Mesendoderm (in vitro differentiated cells): ENCODE data around the gene XAGE3.
"Not testable (repeated sequence)": the region's sequence is repeated elsewhere in the genome, so short reads cannot be mapped to it uniquely, and the experiment has no call there.

Source experiments
- DNase-seq: peaks from one replicate; pipeline ENCODE4 v3.0.0; 2013
- H2AK5ac ChIP-seq: 2 replicates; pipeline ENCODE4 v1.6.1; 2013; ENCODE audit warnings: low read length, inconsistent platforms
- H2BK120ac ChIP-seq: 2 replicates; pipeline ENCODE4 v1.6.1; 2013; ENCODE audit warnings: low read depth, mild to moderate bottlenecking, low read length, moderate library complexity, mixed read lengths
- H2BK15ac ChIP-seq: replicated peaks from 2 replicates; pipeline ENCODE4 v1.6.1; 2013; ENCODE audit warnings: low read depth, mild to moderate bottlenecking, moderate library complexity
- H2BK5ac ChIP-seq: 2 replicates; pipeline ENCODE4 v1.6.1; 2013; ENCODE audit warnings: low read length, inconsistent platforms
- H3K18ac ChIP-seq: 2 replicates; pipeline ENCODE4 v1.6.1; 2013; ENCODE audit warnings: mild to moderate bottlenecking, low read length, mixed read lengths
- H3K23ac ChIP-seq: one replicate; pipeline ENCODE4 v1.6.1; 2013; ENCODE audit warnings: low read length
- H3K27ac ChIP-seq: 2 replicates; pipeline ENCODE4 v1.5.1; 2013; ENCODE audit warnings: low read depth, mild to moderate bottlenecking, inconsistent platforms, low read length, moderate library complexity
- H3K27me3 ChIP-seq: 2 replicates; pipeline ENCODE4 v1.6.1; 2013; ENCODE audit warnings: low read length, control low read depth, mild to moderate bottlenecking, inconsistent platforms; ENCODE audit not compliant: insufficient read depth, poor library complexity
- H3K36me3 ChIP-seq: 2 replicates; pipeline ENCODE4 v1.6.1; 2013; ENCODE audit warnings: low read length, inconsistent platforms; ENCODE audit not compliant: control insufficient read depth, insufficient read depth
- H3K4ac ChIP-seq: one replicate; pipeline ENCODE4 v1.6.1; 2013; ENCODE audit warnings: low read depth, mild to moderate bottlenecking, low read length, moderate library complexity
- H3K4me1 ChIP-seq: 2 replicates; pipeline ENCODE4 v1.6.1; 2013; ENCODE audit warnings: low read depth, low read length, inconsistent platforms; ENCODE audit not compliant: control insufficient read depth
- H3K4me2 ChIP-seq: 2 replicates; pipeline ENCODE4 v1.6.1; 2013; ENCODE audit warnings: low read length
- H3K4me3 ChIP-seq: 2 replicates; pipeline ENCODE4 v1.5.1; 2013; ENCODE audit warnings: mild to moderate bottlenecking, low read length
- H3K56ac ChIP-seq: one replicate; pipeline ENCODE4 v1.6.1; 2013; ENCODE audit warnings: low read length
- H3K79me1 ChIP-seq: 2 replicates; pipeline ENCODE4 v1.6.1; 2013; ENCODE audit warnings: low read length, inconsistent platforms
- H3K79me2 ChIP-seq: 2 replicates; pipeline ENCODE4 v1.6.1; 2013; ENCODE audit warnings: mild to moderate bottlenecking, low read length; ENCODE audit not compliant: control insufficient read depth, insufficient read depth
- H3K9ac ChIP-seq: 2 replicates; pipeline ENCODE4 v1.6.1; 2013; ENCODE audit warnings: low read length, inconsistent platforms
- H4K5ac ChIP-seq: one replicate; pipeline ENCODE4 v1.6.1; 2013; ENCODE audit warnings: low read length
- H4K8ac ChIP-seq: one replicate; pipeline ENCODE4 v1.6.1; 2013; ENCODE audit warnings: low read depth, mild to moderate bottlenecking, control low read depth, low read length, moderate library complexity
- WGBS: extraction: QIAGEN DNeasy Blood & Tissue Kit; methylation state at CpG from one replicate; pipeline ENCODE4 v1.1.7; 2013; ENCODE audit warnings: low lambda C conversion rate, missing lambda C conversion rate; ENCODE audit not compliant: insufficient coverage; ENCODE audit errors: extremely low coverage; 5-methylcytosine and 5-hydroxymethylcytosine counted together

Gene XAGE3

GRCh38 chrX:52865343-52865998 is 2.4 kb downstream of the XAGE3 start:
- H3K4me1 ChIP-seq: no peaks in the 10 kb centered on the region
- no peak overlapping the region for H3K4ac ChIP-seq
- H3K23ac ChIP-seq: no peak overlapping the region
- H3K79me1 ChIP-seq: no peaks in the 10 kb centered on the region
- H3K27me3 ChIP-seq: no peaks in the 10 kb centered on the region
- H4K5ac ChIP-seq: no peak overlapping the region
- H3K18ac ChIP-seq: no peak overlapping the region
- H3K4me3 ChIP-seq: no peak overlapping the region
- no peak overlapping the region for H3K4me2 ChIP-seq
- H3K36me3 ChIP-seq: no peaks in the 10 kb centered on the region
- H2BK120ac ChIP-seq: no peak overlapping the region
- H3K9ac ChIP-seq: no peak overlapping the region
- no peak for DNase-seq
- H3K56ac ChIP-seq: no peak overlapping the region
- H3K79me2 ChIP-seq: no peaks in the 10 kb centered on the region
- no peak overlapping the region for H2AK5ac ChIP-seq
- no peak overlapping the region for H3K27ac ChIP-seq
- WGBS: no CpG with 5 or more reads among the region's 6 CpGs
- no peak overlapping the region for H2BK15ac ChIP-seq
- H2BK5ac ChIP-seq: no peak overlapping the region
- H4K8ac ChIP-seq: no peak overlapping the region

DNA sequence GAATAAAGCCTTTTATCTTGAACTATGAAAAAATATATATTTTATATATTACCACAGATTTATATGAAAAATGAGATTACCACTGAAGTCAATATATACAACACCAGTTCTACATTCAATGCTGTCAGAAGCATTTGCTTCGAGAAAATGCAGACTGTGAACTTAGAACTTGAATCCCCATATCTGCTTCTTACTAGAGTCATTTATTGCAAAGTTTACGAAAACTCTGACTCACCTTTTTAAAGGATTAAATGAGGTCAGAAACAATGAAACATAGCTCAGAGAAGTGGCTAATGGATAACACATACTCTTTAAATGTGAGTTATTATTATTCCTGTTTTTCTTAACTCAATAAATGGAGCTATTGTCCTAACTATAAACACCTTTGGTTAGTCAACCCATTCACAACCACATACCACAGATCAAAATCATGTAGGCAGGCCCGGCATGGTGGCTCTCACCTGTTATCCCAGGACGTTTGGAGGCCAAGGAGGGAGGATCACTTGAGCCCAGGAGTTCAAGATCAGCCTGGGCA is 10.8 kb downstream of the XAGE3 start:
- not testable (repeated sequence) for H3K27me3 ChIP-seq, H2AK5ac ChIP-seq, H3K23ac ChIP-seq, H3K36me3 ChIP-seq, H3K4me1 ChIP-seq, H3K56ac ChIP-seq, H3K27ac ChIP-seq, H2BK15ac ChIP-seq, H4K5ac ChIP-seq, DNase-seq, H3K4me2 ChIP-seq, H2BK120ac ChIP-seq, H3K4me3 ChIP-seq, H4K8ac ChIP-seq, H3K79me1 ChIP-seq, H3K79me2 ChIP-seq, H2BK5ac ChIP-seq, H3K4ac ChIP-seq, H3K18ac ChIP-seq, H3K9ac ChIP-seq
- WGBS: no CpG with 5 or more reads among the region's 4 CpGs

GRCh38 chrX:52852110-52852860 is 15.6 kb downstream of the XAGE3 start:
- Histone ChIP-seq H2BK5ac (no peak overlapping the region), H3K27ac (no peak overlapping the region), H3K4ac (no peak overlapping the region), H3K56ac (no peak overlapping the region), H3K4me3 (no peak overlapping the region), H4K5ac (no peak overlapping the region), H2BK15ac (no peak overlapping the region), H2AK5ac (no peak overlapping the region), H3K18ac (no peak overlapping the region), H3K23ac (no peak overlapping the region), H2BK120ac (no peak overlapping the region), H4K8ac (no peak overlapping the region), H3K4me1 (no peaks in the 10 kb centered on the region), H3K36me3 (no peaks in the 10 kb centered on the region), H3K79me2 (no peaks in the 10 kb centered on the region), H3K4me2 (no peak overlapping the region), H3K9ac (no peak overlapping the region), H3K79me1 (no peaks in the 10 kb centered on the region), H3K27me3 (no peaks in the 10 kb centered on the region)
- DNase-seq: no peak
- no CpG with 5 or more reads among the region's 9 CpGs for WGBS

- H3K27me3 ChIP-seq, H2BK15ac ChIP-seq, H2AK5ac ChIP-seq, H3K36me3 ChIP-seq, H2BK5ac ChIP-seq, H3K4ac ChIP-seq, H3K4me1 ChIP-seq, H3K23ac ChIP-seq, H3K79me1 ChIP-seq, H3K9ac ChIP-seq, H3K4me3 ChIP-seq, H3K79me2 ChIP-seq, H4K8ac ChIP-seq, H2BK120ac ChIP-seq, H4K5ac ChIP-seq, H3K27ac ChIP-seq, H3K18ac ChIP-seq, H3K56ac ChIP-seq, H3K4me2 ChIP-seq, DNase-seq: not testable (repeated sequence)
- no CpG with 5 or more reads among the region's 3 CpGs for WGBS
These were observed 24.3 kb downstream of the XAGE3 start for GRCh38 chrX:52843619-52844018.

- Histone ChIP-seq H3K79me1 (no peaks in the 10 kb centered on the region), H3K36me3 (no peaks in the 10 kb centered on the region), H4K8ac (no peak overlapping the region), H3K9ac (no peak overlapping the region), H2BK5ac (no peak overlapping the region), H3K79me2 (no peaks in the 10 kb centered on the region), H4K5ac (no peak overlapping the region), H3K4ac (no peak overlapping the region), H3K18ac (no peak overlapping the region), H3K4me3 (no peak overlapping the region), H3K27ac (no peak overlapping the region), H3K23ac (no peak overlapping the region), H3K56ac (no peak overlapping the region), H2BK15ac (no peak overlapping the region), H3K27me3 (no peaks in the 10 kb centered on the region), H3K4me1 (no peaks in the 10 kb centered on the region), H2BK120ac (no peak overlapping the region), H3K4me2 (no peak overlapping the region), H2AK5ac (no peak overlapping the region)
- WGBS: no CpG with 5 or more reads among the region's 2 CpGs
- DNase-seq: no peak
These were observed 28.7 kb downstream of the XAGE3 start for GRCh38 chrX:52839137-52839536.
